ENCODE measurements around the gene TTC39B.

Gene TTC39B

DNA sequence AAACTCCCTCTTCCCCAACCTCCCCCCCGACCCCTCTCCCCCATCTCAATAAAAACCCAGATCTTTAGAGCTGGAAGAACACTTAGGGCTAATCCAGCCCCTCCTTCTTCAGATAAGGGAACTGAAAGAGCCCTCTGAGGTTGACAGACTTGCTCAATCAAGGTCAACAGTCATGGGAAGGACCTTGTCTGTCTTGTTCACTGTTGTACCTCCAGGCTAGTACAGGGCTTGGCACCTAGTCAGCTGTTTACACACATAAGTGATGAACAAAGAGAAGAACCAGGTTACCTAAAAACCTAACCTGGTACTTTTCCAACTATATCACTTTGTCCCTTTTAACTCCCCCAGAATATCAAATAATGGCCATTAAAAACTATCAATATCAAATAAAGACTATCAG is 2.4 kb downstream of the TTC39B start:
- no peak for DNase-seq (ENCODE audit: low read depth)

DNA sequence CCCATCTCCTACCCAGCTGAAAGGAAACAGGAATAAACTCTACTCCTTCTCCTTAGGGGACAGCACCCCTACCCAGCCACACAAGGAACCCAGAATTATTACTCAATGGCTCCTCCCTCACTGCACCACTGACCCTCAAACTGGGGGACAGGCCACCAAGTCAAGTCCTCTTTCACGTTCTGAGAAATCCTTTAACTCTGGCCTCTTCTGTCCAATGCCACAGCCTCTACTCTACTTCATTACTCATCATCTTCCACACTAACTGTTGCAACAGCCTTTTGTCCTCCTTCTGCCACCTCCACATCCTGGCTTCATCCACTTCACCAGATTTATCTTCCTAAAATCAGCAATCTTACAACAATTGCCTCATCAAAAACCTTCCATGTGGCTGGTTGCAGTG is 6.8 kb downstream of the TTC39B start:
- no peak for DNase-seq (ENCODE audit: low read depth)

DNA sequence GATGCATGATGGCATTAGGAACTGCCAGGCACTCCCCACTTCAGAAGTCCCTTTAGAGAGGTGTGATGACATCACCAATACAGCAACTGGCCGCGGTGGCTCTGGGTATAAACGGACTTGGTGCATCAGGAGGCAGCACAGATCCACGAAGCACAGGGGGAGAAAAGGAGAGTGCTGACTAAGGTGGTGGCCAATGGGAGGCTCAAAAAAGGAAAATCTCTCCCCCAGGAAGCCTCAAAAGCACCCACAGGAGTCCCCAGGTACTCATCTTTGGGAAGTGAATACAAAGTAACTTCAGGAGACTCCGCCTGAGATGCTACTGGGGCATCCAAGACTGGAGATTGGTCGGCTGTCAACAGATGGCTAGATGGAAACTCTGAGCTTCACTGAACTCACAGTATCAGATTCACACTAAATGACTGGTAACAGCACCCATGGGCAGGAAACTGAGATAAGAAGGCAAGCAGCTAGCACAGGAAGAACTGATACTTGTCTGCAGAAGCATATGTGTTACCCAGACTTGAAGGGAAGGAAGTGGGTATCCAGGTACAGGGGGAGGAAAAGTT is 7.6 kb downstream of the TTC39B start:
- DNase-seq (ENCODE audit: low read depth) = no peak

DNA sequence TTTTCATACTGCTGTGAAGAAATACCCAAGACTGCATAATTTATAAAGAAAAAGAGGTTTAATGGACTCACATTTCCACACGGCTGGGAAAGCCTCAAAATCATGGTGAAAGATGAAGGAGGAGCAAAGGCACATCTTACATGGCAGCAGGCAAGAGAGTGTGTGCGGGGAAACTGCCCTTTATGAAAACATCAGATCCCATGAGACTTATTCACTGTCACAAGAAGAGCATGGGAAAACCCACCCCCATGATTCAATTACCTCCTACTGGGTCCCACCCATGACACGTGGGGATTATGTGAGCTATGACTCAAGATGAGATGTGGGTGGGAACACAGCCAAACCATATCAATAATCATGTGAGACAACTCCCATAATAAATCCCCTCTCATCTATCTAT is 8.7 kb downstream of the TTC39B start:
- no peak for DNase-seq (ENCODE audit: low read depth)

DNA sequence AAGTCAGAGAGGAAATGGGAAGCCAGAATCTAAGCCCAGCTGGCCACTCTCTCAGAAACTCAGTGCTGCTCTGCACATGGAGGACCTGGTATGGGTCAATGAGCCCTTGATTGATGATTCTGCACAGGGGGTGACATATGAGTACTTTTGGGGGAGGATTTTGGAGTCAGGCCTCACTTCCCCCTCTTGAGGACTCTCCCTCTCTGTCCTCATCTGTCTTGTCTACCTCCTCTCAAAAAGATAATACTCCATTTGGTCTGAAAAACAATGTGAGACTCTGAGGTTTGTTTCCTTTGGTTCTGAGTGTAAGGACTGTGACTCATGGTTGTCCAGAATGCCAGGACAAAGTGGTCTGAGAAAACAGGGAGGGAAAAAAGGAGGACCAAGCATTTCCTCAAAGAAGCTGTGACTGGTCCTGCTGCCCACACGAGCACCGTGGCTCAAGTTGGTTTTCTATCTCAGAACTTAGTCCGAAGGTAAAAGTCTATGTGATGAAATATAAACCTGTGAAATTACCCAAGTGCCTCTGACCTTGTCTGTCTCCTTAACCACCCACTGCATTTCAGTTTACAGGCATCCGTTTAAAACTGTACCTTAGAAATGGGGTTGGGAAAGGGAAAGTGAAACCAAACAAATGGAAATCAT is 11.1 kb downstream of the TTC39B start:
- DNase-seq (ENCODE audit: low read depth) = no peak

DNA sequence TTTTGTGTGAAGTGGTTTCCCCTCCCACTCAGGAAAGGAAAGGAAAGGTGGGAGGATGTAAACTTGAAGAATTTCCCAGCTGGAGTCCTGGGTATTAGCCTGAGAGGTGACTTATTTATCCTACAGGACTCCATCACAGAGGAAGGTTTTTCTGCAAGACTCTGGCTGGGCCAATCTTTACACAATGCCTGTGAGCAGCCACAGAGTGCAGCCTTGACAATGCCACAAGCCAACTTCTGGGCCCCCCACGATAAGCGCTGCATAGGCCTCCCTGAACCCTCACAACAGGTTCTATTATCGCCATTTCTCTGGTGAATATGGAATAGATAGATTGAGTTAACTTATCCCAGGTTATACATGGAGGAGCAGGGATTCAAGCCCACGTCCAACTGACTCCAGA is 12.4 kb downstream of the TTC39B start:
- DNase-seq (ENCODE audit: low read depth) = no peak

DNA sequence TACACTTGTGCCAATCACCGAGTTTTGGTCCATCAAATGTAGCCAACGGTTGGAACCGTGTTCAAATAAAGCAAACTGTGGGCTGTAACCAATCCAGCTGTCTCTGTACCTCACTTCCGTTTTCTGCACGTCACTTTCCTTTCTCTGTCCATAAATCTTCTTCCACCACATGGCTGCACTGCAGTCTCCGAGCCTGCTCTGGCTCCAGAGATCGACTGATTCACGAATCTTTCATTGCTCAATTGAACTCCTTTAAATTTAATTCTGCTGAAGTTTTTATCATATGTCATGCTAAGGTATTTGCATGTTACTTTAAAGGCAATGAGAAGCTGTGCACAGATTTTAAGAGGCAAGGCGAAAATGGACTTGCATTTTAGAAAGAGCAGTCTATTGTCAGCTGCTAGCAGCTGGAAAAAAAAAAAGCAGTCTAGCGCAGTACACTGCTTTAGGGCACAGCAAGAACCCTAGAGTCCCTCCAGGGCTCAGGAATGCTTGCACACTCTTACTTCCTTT is 13.2 kb downstream of the TTC39B start:
- no peak for DNase-seq (ENCODE audit: low read depth)

DNA sequence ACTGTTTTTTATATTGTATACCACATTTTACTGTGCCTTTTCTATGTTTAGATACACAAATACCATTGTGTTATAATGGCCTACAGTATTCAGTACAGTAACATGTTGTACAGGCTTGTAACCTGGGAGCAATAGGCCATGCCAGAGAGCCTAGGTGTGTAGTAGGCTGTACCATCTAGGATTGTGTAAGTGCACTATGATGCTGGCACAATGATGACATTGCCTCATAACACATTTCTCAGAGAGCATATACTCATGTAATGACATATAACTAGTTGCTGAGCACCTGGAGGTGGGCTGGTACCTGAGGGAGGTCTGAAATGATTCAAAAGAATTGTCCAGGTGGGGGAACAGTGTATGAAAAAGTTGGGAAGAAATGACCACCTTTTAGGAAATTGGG is 13.9 kb downstream of the TTC39B start:
- DNase-seq (ENCODE audit: low read depth) = no peak

DNA sequence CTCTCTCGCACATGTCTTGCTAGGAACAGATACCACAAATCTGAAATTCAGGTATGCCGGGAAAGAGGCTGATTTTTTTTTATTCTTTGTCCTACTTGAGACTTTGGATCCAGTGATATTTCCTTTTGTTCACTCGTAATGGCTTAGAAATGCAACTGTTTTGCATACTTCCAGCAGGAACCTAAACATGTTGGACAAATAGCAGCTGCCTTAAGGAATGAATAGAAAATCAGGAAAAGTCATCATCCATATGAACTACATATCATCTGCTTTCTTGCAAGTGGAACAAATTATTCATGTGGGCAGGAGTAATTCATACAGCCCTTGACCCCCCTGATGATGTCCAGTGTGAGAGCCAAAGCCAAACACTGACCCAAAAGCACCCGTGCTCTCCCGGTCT is 17.4 kb downstream of the TTC39B start:
- no peak for DNase-seq (ENCODE audit: low read depth)

DNA sequence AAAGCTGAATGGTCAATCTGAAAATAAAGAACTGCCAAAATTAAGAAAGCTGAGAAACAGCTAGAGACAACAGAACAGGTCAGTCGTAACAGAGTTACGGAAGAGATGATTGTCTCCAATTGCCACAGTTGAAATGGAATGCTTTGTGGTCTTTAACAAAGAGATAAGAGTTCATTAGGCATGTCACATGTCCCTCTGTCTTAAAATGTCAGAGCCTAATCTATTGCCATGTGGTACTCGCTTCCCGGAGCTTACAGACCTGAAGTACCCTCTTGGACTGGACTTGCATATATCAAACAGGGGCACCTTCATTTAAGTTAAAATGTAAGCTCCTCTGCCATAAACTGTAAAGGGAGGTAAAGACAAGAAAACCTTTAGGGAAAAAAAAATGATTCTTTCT is 19.7 kb downstream of the TTC39B start:
- DNase-seq (ENCODE audit: low read depth) = no peak

DNA sequence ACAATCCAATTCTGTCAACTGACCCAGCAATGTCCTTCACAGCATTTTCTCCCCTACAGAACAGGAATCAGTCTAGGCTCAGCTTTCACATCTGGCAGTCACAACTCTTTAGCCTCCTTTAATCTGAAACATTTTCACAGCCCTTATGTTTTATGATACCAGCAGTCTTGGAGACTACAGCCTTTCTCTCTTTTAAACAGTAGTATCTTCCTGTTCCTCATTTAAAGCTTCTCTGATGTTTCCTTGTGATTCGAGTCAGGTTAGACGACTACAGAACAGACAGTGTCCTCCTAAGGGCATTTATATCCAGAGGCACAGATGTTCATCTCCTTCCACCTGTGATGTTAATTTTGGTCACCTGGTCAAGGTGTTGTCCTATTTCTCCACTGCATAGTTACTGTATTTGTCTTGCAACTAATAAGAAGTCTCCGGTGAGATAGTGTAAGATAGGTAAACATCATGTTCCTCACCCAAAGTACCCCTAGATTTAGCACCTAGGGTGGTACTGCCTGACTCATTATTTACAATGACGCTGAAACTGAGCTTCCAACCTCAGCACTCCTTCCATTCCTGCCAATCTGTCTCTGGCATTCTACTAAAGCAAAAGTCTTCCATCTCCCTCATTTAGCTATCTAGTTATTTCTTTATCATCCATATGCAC is 20.7 kb downstream of the TTC39B start:
- no peak for DNase-seq (ENCODE audit: low read depth)

DNA sequence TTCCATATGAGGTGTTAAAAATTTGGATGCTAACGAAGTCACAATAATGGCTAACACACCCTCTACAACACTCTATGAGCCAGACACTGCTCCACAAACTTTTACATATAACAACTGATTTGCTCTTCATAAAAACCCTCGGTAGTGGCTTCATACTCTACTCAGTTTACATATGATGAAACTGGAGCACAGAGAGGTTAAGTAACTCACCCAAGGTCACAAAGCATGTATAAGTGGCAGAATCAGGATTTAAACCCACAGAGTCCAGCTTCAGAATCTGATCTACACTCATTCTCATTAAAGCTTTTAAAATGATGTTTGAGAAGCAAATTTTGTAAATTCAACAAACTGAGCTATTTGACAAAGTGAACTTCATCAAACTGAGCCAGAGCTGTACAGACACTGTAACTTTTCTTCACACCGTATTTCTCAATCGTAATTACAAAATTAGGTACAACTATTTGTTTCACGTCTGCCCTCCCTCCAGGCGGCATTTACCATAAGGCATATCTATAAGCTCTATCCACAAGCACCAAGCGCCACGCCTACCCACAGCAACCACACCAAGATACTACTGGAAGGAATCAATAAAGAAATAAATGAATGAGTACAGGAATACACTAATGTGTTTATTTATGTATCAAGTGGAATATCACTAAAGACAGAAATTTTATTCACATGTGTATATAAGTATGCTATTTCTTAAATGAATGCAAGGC is 24.3 kb downstream of the TTC39B start:
- DNase-seq (ENCODE audit: low read depth) = no peak

DNA sequence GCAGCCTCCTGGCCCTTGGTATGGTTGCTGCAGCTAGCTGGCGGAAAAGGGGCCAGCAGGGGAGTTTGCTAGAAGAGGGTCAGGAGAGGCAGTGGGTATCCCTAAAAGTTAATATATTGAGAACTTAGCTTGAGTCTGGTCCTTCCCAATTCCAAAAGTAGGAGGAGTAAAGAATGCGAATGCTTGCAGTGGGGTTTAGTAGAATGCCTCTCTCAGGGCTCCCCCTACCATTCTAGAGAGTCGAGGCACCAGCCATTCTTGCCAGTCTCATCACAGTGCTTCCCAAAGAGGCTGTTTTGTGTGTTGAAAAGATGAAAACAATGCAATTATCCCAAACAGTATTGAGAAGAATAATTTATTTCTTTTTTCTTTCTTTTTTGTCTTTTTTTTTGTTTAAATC is 26.4 kb downstream of the TTC39B start:
- no peak for DNase-seq (ENCODE audit: low read depth)

DNA sequence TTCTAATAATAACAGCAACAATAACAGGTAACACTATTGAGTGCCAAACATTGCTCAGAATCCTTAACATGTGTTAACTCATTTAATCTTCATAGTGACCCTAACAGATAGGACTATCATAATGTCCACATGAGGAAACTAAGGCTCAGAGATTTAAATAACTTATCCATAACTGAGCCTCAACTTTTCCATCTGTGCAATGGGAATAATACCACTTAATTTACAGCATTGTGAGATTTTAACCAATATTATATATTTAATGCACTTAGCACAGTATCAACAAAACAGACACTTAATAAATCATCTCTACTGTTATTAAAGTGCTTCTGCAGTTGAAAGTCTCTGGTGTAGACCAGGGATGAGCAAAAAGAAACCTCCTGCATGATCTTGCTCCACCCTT is 28.2 kb downstream of the TTC39B start:
- DNase-seq (ENCODE audit: low read depth) = no peak

DNA sequence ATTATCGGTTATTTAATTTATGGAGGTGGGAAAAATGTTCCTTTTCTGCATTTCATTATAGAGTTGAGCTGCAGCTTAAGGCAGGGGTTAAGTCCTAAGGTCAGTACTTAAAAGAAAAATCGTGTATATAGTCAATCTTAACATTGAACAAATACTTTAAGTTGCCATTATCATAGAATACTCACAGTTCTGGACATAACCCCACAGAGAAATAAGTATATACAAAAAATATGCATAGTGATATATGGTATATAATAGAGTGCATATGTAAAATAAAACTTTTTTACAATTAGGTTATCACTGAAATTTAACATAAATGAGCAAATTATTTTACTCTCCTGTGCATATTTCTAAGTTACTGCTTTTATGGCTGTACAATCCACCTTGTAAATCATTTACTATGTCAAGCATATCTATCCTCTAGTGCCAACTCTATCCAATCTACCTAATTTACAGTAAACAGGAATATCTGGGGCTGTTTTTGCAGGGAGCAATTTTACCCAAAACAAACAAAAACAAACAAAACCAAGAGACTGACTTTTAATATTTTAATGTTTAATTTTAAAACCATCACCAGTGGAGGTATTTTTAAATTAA is 28.8 kb downstream of the TTC39B start:
- DNase-seq (ENCODE audit: low read depth) = no peak

DNA sequence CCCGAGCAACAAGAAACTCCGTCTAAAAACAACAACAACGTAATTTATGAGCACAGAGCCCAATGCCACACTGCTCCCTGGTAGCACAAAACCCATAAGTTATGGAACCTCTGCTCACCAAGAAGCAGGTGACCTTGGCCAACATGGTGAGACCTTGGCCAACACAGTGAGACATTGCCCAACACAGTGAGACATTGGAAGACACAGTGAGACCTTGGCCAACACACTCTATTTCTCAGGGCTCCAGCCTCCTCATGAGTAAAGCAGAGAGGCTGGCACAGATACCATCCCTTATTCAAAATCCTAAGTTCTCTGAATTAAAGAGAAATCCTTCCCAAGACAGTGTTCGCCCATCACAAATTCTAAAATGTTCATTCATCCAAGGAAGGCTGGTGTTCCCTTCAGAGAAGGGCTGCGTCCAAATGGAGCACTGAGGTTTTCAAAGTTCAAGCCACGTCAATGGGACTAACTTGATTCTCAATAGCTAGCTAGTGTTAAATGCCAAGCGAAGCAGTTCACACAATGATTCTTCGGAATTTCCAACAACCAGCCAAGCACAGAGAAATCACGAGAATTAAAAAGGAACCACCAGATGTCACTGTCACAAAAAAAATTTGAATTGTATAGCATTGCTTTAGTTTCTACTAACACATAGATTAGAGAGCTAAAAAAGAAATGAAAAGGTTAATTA is 29.5 kb downstream of the TTC39B start:
- DNase-seq (ENCODE audit: low read depth) = no peak

DNA sequence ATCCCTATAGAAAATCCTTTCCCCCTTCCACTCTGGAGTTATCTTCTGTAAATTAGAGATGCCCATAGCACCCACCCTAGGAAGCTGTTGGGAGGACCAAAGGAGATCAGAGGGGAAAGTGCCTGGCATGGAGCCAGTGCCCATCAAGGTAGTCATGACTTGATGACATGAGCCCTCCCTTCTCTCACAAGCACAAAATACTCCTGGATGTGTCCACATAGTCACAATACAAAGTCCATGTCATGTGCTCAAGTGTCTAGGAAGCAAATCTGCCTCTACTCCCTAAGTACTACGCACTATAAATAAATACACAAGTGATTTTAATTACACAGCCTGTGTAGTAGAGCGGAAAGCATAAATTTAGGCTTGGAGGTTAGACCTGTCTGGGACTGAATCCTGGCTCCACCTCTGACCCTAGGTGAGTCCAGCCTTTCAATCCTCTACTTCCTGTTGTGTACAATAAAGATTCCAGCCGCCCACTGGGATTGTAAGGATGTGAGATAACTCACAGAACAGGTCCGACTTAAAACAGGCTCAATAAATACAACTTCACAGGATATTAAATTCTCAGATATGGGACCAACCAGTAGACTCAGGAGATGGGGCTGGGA is 30.6 kb downstream of the TTC39B start:
- DNase-seq (ENCODE audit: low read depth) = no peak

DNA sequence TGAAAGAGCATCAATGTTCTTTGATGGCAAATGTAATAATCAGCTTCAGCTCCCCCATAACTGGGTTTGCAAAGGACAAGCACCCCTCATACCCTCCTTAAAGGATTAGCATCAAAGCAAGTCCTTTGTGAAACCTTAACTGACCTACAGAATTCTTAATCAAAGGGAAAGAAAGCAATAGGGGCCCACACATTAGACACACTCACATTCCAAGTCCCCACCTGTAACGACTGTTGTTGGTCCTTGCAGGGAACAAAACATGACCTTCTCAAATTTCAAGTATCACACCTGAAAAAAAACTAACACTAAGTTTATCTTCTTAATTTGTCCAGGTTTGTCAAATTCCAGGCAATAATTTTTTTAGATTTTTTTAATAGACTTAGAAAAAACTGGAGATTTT is 32.6 kb downstream of the TTC39B start:
- DNase-seq (ENCODE audit: low read depth) = no peak

DNA sequence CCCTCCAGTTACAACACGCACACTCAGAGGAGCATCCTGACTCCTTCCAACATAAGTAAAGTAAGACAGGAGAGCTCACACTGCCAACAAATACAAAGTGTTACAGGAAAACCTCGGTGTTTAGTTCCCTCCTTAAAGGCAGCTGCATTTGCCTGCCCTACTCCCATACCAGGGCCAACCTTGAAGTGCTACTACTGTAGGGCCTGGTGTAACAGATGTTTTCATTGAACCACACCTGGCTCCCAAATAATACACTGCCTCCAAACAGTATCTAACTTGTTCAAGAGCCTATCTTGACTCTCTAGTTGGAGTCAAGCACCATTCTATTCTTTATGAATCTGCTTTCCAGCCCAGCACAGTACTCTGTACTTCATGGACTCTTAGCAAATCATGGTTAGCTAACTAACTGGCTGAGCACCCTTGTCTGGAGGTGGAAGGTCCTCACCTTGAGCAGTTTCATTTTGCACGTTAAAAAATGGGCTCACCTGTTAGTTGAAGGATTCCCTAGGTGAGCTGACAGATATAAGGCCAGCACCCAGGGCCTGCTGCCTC is 34.6 kb downstream of the TTC39B start:
- no peak for DNase-seq (ENCODE audit: low read depth)

DNA sequence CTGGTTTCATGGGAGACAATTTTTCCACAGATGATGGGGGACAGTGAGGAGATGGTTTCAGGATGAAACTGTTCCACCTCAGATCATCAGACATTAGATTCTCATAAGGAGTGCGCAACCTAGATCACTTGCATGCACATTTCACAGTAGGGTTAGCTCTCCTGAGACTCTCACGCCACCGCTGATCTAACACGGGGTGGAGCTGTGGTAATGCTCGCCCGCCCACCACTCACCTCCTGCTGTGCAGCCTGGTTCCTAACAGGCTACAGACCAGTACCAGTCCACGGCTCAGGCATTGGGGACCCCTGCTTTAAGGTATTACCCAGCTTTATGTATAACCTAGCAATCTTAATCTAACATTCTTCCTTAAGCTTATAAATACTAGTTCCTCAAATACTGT is 35.6 kb downstream of the TTC39B start:
- no peak for DNase-seq (ENCODE audit: low read depth)

DNA sequence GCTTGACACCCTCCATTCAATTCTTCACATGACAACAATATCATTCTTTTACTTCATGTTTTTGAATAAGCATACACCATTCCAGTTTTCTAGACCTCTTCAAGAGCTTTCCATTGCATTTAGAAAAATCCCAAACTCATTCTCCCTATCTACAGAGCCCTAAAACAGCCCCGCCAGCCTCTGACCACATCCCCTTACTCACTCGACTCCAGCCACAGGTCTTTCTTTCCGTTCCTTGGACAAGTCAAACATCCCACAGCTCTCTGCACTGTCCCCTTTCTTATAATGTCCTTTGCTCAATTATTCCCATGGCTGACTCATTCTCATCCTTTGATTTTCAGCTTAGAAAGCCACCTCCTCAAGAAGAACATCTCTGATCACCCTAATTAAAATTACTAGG is 38.2 kb downstream of the TTC39B start:
- no peak for DNase-seq (ENCODE audit: low read depth)

Data from stimulated activated CD8-positive, alpha-beta memory T cell treated with anti-CD3 and anti-CD28 coated beads, Interleukin-7, amount 100 ng/mL, for 24 hours (primary cell).